Tibial nerve (tissue), 4 donors: ENCODE results near the gene NMNAT3. TPM values are rescaled to one million over a fixed set of nuclear protein-coding genes. Genes with fewer than 3 reads are reported as not detected.

Experiments used
- DNase-seq, 2 donors: peaks; one replicate each; pipeline ENCODE4 v3.0.0-alpha.2; 2019; ENCODE audit warnings: low spot score in 2 of 2
- H3K27ac ChIP-seq, 4 donors: fragments of 200-600 bp; sonication (generic) in 3 of 4; one replicate each; pipeline ENCODE4 v1.5.1; 2017 to 2019; ENCODE audit warnings: mild to moderate bottlenecking in 1 of 4
- H3K27me3 ChIP-seq, 2 donors: fragments of 200-600 bp; sonication (generic) in 1 of 2; one replicate each; pipeline versions ENCODE4 v1.5.1 to v1.6.0; 2017 to 2019
- H3K36me3 ChIP-seq, 3 donors: fragments of 200-600 bp; sonication (generic); one replicate each; pipeline ENCODE4 v1.5.1; 2018 to 2019
- H3K4me1 ChIP-seq, 4 donors: fragments of 200-600 bp; sonication (generic) in 3 of 4; one replicate each; pipeline ENCODE4 v1.5.1; 2017 to 2019
- H3K4me3 ChIP-seq, 4 donors: fragments of 200-600 bp; sonication (generic) in 3 of 4; one replicate each; pipeline ENCODE4 v1.5.1; 2017 to 2019; ENCODE audit warnings: mild to moderate bottlenecking in 1 of 4, moderate library complexity in 1 of 4
- H3K9me3 ChIP-seq, 4 donors: fragments of 200-600 bp; sonication (generic) in 3 of 4; one replicate each; pipeline ENCODE4 v1.5.1; 2017 to 2019
- CTCF ChIP-seq, 5 experiments: fragments of 200-600 bp in 3 of 5; fragments of 450-650 bp in 2 of 5; sonication (generic) in 3 of 5; IDR thresholded peaks; one replicate each; pipeline ENCODE4 v1.5.1; 2016 to 2019; ENCODE audit warnings: antibody characterized with exemption in 5 of 5, mild to moderate bottlenecking in 3 of 5, moderate library complexity in 2 of 5
- EP300 ChIP-seq, 2 donors: sonication (generic); formaldehyde crosslinking; IDR thresholded peaks; one replicate each; pipeline ENCODE4 v1.6.1; 2017; ENCODE audit warnings: antibody characterized with exemption in 2 of 2, mild to moderate bottlenecking in 1 of 2
- POLR2A ChIP-seq, 2 donors: fragments of 450-650 bp; IDR thresholded peaks; one replicate each; pipeline ENCODE4 v1.6.1; 2017; ENCODE audit warnings: antibody characterized with exemption in 2 of 2, mild to moderate bottlenecking in 2 of 2, moderate library complexity in 2 of 2
- WGBS, 2 donors: methylation state at CpG; one replicate each; pipeline ENCODE4 v1.1.5; 2018; 5-methylcytosine and 5-hydroxymethylcytosine counted together
- total RNA-seq, 4 donors: library from RNA; depleted of rRNA; stranded (reverse); fragments of >200 nt; gene quantifications; one replicate each; pipeline ENCODE4 v1.1.0, GENCODE V29; 2016

NMNAT3 gene
- total RNA-seq, 4 donors from 2014 or later: 11.0 to 19.4 (median 12.1) TPM

GRCh38 chr3:139534992-139535879 is 142.5 kb downstream of the NMNAT3 start:
- H3K9me3 ChIP-seq: no peaks in the 10 kb centered on the region
- H3K36me3 ChIP-seq: no peaks in the 10 kb centered on the region
- H3K27me3 ChIP-seq: no peaks in the 10 kb centered on the region
- peaks cover 0 to 66% (median 28%) of the 10 kb centered on the region in 4 donors for H3K4me1 ChIP-seq
- 41 to 56% methylated on average over 12 of the region's 12 CpGs for WGBS, 2 donors
- peak in 1 of 2 donors; percentile 21 for DNase-seq
- TF ChIP-seq POLR2A (IDR thresholded peaks at IDR 0.05): no peak
- peak in 1 of 2 donors; percentile 25 for TF ChIP-seq EP300 (IDR thresholded peaks at IDR 0.05)
- no peak overlapping the region for H3K4me3 ChIP-seq
- H3K27ac ChIP-seq: peak overlapping the region in 3 of 4 donors; percentile 42 to 70 (median 47)

GRCh38 chr3:139534455-139534812 is 143.3 kb downstream of the NMNAT3 start:
- Histone ChIP-seq H3K27me3 (no peaks in the 10 kb centered on the region), H3K27ac (peak overlapping the region in 2 of 4 donors; percentile 55 to 70), H3K9me3 (no peaks in the 10 kb centered on the region), H3K4me3 (no peak overlapping the region), H3K4me1 (peaks cover 0 to 60% (median 26%) of the 10 kb centered on the region in 4 donors), H3K36me3 (no peaks in the 10 kb centered on the region)
- DNase-seq: peak in 1 of 2 donors; percentile 39
- WGBS, 2 donors: 60 to 64% methylated on average over 1 of the region's 1 CpG
- no peak for TF ChIP-seq EP300 (IDR thresholded peaks at IDR 0.05)
- TF ChIP-seq CTCF (IDR thresholded peaks at IDR 0.05): no peak
- no peak for TF ChIP-seq POLR2A (IDR thresholded peaks at IDR 0.05)

- H3K4me1 ChIP-seq: peaks cover 0 to 55% (median 24%) of the 10 kb centered on the region in 4 donors
- WGBS, 2 donors: 31 to 34% methylated on average over 15 of the region's 15 CpGs
Observed at GRCh38 chr3:139533781-139534454, 143.9 kb downstream of the NMNAT3 start.

GRCh38 chr3:139532976-139533375 is 144.8 kb downstream of the NMNAT3 start:
- no peak for DNase-seq
- Histone ChIP-seq H3K4me3 (no peak overlapping the region), H3K27ac (peak overlapping the region in 3 of 4 donors; percentile 55 to 61 (median 60)), H3K4me1 (peaks cover 0 to 49% (median 23%) of the 10 kb centered on the region in 4 donors), H3K27me3 (no peaks in the 10 kb centered on the region), H3K9me3 (no peaks in the 10 kb centered on the region), H3K36me3 (no peaks in the 10 kb centered on the region)
- WGBS, 2 donors: 29 to 30% methylated on average over 7 of the region's 7 CpGs
- TF ChIP-seq EP300 (IDR thresholded peaks at IDR 0.05): no peak
- no peak for TF ChIP-seq POLR2A (IDR thresholded peaks at IDR 0.05)
- TF ChIP-seq CTCF (IDR thresholded peaks at IDR 0.05): no peak

More at GRCh38 chr3:139533781-139534454, 143.9 kb downstream of the NMNAT3 start:
- no peaks in the 10 kb centered on the region for H3K27me3 ChIP-seq
- no peaks in the 10 kb centered on the region for H3K9me3 ChIP-seq
- TF ChIP-seq CTCF (IDR thresholded peaks at IDR 0.05) (no peak), EP300 (IDR thresholded peaks at IDR 0.05) (no peak)
- H3K36me3 ChIP-seq: no peaks in the 10 kb centered on the region
- no peak for DNase-seq
- H3K27ac ChIP-seq: peak overlapping the region in 3 of 4 donors; percentile 55 to 70 (median 60)
- no peak overlapping the region for H3K4me3 ChIP-seq

- no peaks in the 10 kb centered on the region for H3K9me3 ChIP-seq
- no peaks in the 10 kb centered on the region for H3K36me3 ChIP-seq
- WGBS, 2 donors: 95% methylated on average over 2 of the region's 2 CpGs
- no peaks in the 10 kb centered on the region for H3K27me3 ChIP-seq
- TF ChIP-seq CTCF (IDR thresholded peaks at IDR 0.05) (no peak), POLR2A (IDR thresholded peaks at IDR 0.05) (no peak), EP300 (IDR thresholded peaks at IDR 0.05) (no peak)
- H3K27ac ChIP-seq: no peak overlapping the region
- H3K4me3 ChIP-seq: no peak overlapping the region
- peaks cover 0 to 40% (median 19%) of the 10 kb centered on the region in 4 donors for H3K4me1 ChIP-seq
- DNase-seq: no peak
Observed at GRCh38 chr3:139530717-139531116, 147.1 kb downstream of the NMNAT3 start.
